NCI-H1105 treated with DMSO at 0.1 percent for 48 hours (cell line): ENCODE measurements around the gene FASTKD3.
A peak's percentile ranks its signal among the peaks of the same experiment; 100 is the strongest.

Experiments
- DNase-seq: peaks from one replicate; lab custom pipeline; 2025; lab: John Stamatoyannopoulos, UW

Gene FASTKD3

DNA sequence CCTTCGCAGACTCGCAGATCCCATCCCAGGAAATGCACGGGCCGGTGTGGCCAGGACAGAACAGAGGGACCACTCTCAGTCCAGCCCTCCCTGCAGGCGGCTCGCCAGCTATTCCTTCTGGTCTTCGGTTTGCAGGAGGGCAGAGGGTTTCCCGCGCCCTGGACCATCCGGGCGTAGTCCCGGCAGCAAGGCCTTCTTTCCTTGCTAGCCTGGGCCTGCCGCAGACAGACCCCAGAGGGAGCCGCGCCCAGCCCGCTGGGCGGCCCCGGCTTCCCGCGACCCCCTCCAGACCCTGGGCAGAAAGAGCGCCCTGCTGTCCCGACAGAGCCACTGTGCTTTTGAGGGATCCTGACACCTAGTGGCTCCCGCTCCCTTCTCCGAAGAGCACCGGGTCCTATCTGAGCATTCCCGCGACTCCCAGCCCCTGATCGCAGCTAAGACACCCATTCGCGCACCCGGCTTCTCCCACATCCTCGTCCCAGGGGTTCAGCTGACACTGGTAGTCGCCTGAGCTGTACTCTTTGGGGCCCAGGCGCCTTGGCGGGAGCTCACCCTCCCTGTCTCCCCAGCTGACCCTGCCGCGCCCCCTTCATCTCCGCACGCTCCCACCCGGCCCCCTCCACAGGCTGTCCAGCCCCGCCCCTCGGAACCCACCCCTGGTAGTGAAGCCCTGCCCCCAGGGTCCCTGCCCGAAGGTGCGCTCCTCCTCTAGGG lies 19.0 kb downstream of the FASTKD3 start:
- DNase-seq = no peak

DNA sequence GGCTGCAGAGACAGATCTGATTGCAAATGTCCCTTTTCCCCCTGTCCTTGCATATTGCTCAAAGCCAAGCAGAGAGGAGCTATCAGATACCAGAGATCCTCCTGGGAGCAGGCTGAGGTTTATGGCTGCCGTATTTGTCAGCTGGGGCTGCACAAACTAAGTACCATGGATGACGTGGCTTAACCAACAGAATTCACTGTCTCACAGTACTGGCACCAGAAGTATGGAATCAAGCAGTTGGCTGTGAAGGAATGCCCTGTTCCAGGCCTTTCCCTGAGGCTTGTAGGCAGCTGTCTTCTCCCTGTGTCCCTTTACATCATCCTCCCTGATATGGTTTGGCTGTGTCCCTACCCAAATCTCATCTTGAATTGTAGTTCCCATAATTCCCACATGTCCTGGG lies 20.5 kb downstream of the FASTKD3 start:
- no peak for DNase-seq

DNA sequence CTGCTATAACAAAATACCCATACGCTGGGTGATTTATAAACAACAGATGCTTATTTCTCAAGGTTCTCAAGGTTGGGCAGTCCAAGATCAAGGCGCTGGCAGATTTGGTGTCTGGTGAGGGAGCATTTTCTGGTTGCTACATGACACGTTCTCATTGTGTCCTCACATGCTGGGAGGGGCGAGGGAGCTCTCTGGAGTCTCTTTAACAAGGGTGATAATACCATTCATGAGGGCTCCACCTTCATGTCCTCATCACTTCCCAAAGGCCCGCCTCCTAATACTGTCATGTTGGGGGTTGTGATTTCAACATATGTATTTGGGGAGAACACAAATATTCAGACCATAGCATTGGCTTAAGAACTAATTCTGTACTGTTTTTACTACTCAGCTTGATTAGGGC lies 22.5 kb downstream of the FASTKD3 start:
- DNase-seq = no peak

DNA sequence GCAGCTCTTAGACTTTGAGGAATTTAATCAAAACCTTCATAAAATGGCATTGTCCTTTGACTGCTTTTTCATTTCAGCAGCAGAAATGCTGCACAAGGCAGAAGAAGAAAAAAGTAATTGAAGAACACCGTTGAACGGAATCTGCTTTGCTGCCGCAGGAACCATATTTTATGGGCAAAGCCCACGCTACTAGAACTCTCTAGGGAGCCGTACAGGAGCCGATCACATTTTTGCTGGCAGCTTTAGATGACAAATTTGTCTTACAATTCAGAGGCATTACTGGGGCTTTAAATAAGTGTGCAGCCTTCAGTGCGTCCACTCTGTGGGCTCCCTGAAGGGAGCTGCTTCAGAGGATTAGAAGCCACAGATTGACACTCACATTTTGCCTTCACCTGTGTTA lies 23.3 kb downstream of the FASTKD3 start:
- DNase-seq = no peak

DNA sequence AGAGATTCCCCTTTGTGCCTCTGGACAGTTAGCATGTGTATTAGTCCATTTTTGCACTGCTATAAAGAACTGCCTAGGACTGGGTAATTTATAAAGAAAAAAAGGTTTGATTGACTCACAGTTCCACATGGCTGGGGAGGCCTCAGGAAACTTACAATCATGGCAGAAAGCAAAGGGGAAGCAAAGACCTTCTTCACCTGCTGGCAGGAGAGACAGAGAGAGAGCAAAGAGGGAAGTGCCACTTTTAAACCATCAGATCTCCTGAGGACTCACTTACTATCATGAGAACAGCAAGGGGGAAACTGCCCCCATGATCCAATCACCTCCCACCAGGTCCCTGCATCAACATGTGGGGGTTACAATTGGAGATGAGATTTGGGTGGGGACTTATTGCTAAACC lies 23.9 kb downstream of the FASTKD3 start:
- DNase-seq = no peak

DNA sequence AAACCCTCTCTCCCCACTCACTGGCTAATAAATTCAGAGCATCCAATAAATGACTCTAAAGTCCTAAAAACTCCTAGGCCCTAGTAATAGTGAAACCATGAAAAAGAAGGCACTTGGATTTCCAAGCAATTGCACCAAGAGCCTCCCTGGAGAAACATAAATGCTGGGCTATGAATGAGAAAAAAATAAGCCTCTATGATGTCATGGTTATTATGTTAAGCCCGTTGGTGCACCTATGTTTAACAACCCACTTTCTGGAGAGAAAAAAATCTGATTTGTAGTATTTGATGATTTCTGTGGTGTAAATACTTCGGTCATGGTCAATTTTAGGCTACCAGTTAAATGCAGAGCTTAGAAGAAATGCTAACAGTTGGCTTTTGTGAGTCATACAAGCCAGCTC lies 26.3 kb downstream of the FASTKD3 start:
- DNase-seq = no peak

DNA sequence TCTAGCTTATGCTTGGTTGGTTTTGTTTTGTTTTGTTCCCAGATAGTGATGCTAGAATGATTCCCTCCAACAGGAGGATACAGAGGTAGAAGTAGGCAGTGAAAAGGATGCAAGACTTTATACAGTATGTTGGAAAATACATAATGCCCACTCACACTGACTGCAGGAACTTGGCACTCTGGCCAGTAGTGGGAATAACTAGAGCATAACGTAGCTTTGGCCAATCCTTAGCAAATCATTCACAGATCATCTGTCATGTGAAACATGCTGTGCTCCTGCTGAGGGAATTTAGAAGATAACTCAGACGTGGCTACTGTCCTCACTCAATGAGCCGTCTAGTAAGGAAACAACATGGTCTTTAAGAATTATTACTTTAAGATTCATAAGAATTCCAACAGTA lies 31.4 kb downstream of the FASTKD3 start:
- DNase-seq = no peak

DNA sequence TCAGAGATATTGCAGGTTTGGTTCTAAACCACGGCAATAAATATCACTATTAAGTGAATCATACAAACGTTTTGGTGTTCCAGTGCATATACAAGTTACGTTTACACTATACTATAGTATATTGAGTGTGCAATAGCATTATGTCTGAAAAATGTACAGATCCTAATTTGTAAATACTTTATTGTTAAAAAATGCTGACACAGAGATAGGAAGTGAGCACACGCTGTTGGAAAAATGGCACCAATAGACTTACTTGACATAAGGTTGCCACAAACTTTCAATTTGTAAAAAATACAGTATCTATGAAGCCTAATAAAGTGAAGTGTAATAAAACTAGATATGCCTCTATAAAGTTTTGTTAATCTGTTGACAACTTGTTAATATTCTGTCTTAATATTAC lies 33.8 kb downstream of the FASTKD3 start:
- DNase-seq = no peak

DNA sequence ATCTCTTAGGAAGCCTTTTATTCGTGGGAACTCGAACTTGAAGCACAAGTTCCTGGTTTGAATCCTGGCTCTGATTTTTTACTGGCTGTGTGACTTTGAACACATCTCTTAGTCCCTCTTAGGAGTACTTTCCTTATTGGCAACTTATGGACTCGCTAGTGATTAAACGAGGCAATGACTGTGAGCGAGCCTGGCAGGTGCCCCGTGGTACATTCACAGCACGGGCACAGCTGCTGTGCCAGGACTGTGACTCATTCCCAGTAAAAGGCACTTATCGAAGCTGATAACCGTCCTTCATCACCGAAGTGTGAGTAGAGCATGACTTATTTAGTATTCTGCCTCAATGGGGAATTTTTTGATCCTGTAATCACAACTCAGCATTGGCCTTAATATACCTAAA lies 40.6 kb downstream of the FASTKD3 start:
- peak; percentile 8 for DNase-seq

DNA sequence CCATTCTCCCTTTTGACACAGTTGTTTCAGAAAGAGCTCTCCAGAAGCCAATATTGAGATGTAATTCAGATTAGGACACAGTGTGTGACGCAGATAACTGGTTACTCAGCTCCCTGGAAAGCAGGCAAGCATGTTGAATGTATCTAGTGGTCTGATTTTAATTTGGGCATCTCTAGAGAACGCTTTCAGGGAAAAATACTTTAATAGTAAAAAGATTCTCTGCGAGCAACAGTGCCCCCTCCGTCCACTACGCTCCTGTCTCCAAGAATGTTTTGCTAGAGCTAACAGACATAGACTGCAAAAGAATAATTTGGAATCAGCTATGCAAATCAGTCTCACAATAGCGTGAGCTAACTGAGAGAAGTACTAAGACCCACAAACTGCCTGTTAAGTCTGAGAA lies 41.2 kb downstream of the FASTKD3 start:
- DNase-seq = no peak

DNA sequence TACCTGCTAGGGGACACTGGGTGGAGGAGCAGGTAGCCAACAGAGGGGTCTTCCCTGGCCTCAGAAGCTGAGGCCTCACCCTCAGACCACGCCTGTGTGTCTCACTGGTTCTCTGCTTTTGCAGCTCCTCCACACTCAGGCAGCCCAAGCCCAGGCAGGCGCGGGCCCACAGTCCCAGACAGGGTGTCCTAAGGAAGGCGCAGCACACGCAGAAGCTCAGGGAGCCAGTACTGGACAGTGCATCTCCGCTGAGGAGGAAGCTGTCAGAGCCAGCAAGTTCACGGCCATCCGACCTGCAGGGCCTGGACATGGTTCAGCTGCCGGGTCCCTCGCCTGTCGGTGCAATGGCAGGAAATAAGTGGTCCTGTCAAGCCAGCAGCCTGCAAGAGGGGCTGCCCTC lies 43.2 kb downstream of the FASTKD3 start:
- DNase-seq = no peak

DNA sequence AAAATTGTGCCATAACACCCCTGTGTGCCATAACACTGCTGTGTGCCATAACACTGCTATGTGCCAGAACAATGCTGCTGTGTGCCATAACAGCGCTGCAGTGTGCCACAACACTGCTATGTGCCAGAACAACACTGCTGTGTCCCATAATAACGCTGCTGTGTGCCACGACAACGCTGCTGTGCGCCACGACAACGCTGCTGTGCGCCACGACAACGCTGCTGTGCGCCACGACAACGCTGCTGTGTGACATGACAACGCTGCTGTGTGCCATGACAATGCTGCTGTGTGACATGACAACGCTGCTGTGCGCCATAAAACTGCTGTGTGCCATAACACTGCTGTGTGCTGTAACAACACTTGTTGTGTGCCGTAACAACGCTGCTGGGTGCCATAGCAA lies 43.8 kb downstream of the FASTKD3 start:
- DNase-seq = no peak

DNA sequence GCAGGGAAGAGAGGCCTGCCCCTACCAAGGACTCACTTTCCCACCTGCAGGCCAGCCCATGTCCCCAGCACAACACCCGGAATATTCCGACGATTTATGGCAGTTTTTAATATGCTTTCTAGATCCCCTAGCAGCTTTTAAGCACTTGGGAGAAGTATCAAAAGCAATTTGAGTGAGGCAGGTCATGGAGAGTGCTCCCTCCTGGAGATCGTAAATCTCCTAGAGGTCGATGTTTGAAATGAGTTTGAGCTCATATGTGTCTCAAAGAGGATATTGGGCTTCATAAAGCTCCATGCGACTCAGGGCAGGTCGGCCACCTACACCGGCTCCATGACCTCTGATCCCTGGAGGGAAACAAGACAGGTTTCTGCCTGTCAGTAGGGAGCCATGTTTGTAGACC lies 45.2 kb downstream of the FASTKD3 start:
- DNase-seq = no peak

DNA sequence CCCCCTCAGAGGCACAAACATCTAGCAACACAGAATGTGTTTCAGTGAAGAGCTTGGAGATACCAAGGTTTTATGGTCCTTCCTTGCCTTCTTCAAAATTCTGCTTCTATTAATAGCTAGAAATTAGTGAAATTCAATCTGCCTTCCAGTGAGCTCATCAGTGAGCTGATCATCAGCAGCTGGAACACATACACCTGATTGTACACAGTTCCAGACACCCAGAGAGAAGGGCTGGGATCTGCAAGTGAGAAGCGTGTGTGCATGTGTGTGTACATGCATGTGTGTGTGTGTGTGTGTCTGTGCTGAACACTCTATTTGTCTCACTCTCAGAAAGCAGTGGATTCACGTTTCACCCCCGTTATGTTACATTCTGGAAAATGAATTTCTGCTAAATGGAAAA lies 46.4 kb downstream of the FASTKD3 start:
- no peak for DNase-seq

DNA sequence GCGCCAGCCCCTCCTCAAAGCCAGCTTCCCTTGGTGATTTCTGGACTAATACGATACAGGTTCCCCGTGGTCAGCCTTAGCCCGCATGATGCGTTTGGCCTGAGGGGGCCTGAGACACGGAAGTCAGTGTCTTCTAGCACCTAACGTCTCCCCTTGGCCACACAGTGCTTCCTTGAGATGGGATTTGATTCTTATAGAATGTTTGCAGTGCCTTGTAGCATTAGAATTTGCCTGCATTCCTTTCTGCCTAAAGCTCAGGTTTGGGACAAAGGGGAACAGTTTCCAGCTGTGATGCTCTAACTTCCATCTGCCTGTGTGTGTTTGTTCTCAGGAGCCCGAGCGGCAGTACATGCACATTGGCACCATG lies 52.3 kb downstream of the FASTKD3 start:
- no peak for DNase-seq

DNA sequence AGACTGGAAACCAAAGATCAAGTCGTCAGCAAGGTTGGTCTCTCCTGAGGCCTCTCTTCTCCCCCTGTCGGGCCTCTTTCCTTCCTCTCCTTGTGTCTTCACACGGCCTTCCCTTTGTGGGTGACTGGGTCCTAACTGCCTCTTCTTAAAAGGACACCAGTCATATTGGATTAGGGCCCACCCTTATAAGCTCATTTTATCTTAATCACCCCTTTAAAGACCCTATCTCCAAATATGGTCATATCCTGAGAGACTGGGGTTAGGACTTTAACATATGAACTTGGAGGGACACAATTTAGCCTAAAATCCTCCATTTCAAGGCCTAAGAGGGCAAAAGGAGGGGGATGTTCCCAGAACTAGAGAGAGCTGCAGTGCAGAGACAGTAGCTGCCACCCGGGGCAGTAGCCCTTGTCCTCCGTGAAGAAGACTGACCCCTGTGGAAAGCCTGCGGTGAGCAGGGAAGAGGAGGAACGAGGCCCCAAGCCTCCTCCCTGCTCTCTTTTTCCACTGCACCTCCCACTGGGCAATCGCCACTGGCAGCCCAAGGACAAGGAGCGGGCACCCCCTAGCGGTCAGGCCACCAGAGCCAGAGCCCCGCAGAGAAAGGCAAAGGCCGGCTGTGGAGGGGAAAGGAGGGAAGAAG lies 52.8 kb downstream of the FASTKD3 start:
- DNase-seq = no peak

DNA sequence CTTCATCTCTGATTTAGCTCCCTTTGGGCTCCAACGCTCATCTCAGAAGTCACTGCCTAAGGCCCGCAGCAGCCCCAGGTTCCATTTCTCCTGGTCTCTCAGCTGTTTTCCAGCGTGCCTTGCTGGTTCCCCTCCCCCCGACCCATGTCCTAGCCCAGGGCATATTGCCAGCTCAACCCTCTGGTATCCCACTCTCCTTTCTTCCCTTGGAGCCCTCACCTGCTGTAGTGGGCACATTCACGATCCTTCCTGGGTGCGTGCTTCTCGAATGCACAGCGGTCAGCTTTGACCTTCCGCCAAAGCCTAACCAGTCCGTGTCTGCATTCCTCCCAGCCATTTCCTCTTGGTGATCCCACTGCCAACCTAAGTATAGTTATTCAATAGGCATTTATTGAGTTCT lies 54.0 kb downstream of the FASTKD3 start:
- no peak for DNase-seq

DNA sequence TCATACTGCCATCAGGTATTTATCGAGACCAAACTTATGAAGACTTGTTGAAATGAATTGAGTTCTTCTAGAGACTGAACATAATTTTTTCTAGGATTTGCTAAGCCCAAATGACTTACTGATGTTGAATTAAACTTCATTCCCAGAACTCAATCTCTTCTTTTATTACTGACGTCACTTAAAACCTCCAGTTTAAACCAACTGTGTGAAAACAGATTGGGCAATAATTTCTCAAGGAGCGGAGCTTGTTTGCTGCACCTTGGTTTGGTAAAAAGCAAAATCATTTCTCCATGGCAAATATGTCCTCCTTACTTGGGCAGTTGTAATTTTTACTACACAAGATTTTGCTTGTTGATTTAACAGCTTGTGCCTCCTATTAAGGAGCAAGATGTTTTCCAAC lies 55.3 kb downstream of the FASTKD3 start:
- DNase-seq = no peak

DNA sequence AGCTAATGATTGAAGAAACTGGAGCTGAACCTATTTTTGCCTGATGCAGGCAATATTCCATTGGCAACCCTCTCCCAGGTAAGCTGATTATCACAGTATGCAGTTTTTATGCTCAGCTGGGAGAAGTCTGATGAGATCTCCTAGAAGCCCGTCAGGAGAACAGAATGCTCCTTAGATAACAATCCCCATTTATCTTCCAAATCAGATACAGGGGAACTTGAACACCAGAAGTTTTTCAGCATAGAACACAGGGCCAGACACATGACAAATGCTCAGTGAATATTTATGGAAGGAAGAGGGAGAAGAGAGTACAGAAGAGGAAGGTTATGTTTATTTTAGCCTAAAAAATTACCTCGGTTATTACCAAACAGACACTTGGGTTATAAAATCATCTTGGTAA lies 55.8 kb downstream of the FASTKD3 start:
- DNase-seq = no peak

DNA sequence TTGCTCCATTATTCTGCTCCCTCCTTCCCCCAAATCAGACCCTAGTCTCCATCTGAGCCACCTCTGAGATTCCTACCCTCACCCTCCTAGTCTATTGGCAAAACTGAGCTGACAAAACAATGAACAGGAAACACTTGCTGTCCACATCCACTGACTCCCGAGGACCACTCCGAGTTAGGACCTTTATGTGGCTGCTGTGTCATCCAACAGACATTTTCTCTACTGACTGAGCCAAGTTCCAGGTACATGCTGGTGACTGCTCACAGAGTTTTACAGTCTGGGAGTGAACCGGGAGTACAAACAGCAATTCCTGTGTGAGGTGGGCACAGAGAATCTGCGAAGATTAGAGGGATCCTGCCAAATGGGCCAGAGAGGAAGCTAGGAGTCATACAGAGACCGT lies 57.1 kb downstream of the FASTKD3 start:
- no peak for DNase-seq
